GM12878 (cell line): ENCODE results near the gene PHAF1. TPM values are rescaled to one million over a fixed set of nuclear protein-coding genes. Genes with fewer than 3 reads are reported as not detected.

Experiments used
- ATAC-seq: fragments of 200-7000 bp; cut with Tn5 transposase; 3 replicates; pipeline ENCODE4 v1.9.1; 2020; ENCODE audit warnings: mild to moderate bottlenecking, moderate library complexity
- BruUV-seq: library from RNA; stranded (reverse); fragments of 400-500 nt; replicated peaks from 2 replicates; lab custom pipeline; 2021; lab: Mats Ljungman, UMichigan
- CTCF ChIA-PET: fragments of 300-600 bp; sonication (Branson Sonifier 250); formaldehyde crosslinking; extraction: SDS; loops from one replicate; lab custom pipeline; 2021; ENCODE audit warnings: inconsistent platforms; lab: Yijun Ruan, JAX
- POLR2A ChIA-PET: fragments of 350-600 bp; formaldehyde crosslinking; extraction: SDS; loops from one replicate; lab custom pipeline; 2021; ENCODE audit warnings: inconsistent platforms; lab: Charles Lee
- RAD21 ChIA-PET: fragments of 300-600 bp; sonication (Branson Sonifier 250); formaldehyde crosslinking; loops from one replicate; lab custom pipeline; 2023; ENCODE audit warnings: antibody characterized with exemption; ENCODE audit not compliant: unreplicated experiment; lab: Charles Lee
- SMC1A ChIA-PET: fragments of 300-600 bp; sonication (Branson Sonifier 250); formaldehyde crosslinking; loops from one replicate; lab custom pipeline; 2023; ENCODE audit not compliant: unreplicated experiment, uncharacterized antibody; lab: Charles Lee
- DNase-seq: peaks from one replicate; pipeline ENCODE4 v3.0.0-alpha.2; 2011; ENCODE audit warnings: low read depth, low spot score
- FAIRE-seq: peaks from 3 replicates; lab custom pipeline; 2011; peaks lifted over from hg19 to GRCh38; lab: Jason Lieb, UNC
- H2AFZ ChIP-seq: 2 replicates; pipeline ENCODE4 v1.6.0; 2011; ENCODE audit warnings: low read depth, low read length, control low read depth; ENCODE audit not compliant: control insufficient read depth
- H3K27ac ChIP-seq: 2 replicates; pipeline ENCODE4 v1.5.1; 2011; ENCODE audit warnings: control low read depth; ENCODE audit not compliant: control insufficient read depth, insufficient read depth
- H3K27me3 ChIP-seq, 2 experiments: replicated peaks in 1 of 2; 2 replicates each; pipeline versions ENCODE4 v1.6.0 to v1.6.1; 2011; ENCODE audit warnings: low read length in 1 of 2; ENCODE audit not compliant: control insufficient read depth in 2 of 2, insufficient read depth in 2 of 2
- H3K36me3 ChIP-seq, 2 experiments: 2 replicates each; pipeline ENCODE4 v1.5.1; 2011; ENCODE audit warnings: low read length in 1 of 2; ENCODE audit not compliant: control insufficient read depth in 2 of 2, insufficient read depth in 2 of 2
- H3K4me1 ChIP-seq: 2 replicates; pipeline ENCODE4 v1.6.1; 2011; ENCODE audit warnings: mild to moderate bottlenecking, low read length, moderate library complexity, mixed read lengths; ENCODE audit not compliant: control insufficient read depth, insufficient read depth
- H3K4me2 ChIP-seq: 2 replicates; pipeline ENCODE4 v1.6.0; 2011; ENCODE audit warnings: control low read depth; ENCODE audit not compliant: control insufficient read depth, insufficient read depth
- H3K4me3 ChIP-seq: fragments of 200-600 bp; sonication (generic); 2 replicates; pipeline ENCODE4 v1.5.1; 2016
- H3K79me2 ChIP-seq: 2 replicates; pipeline ENCODE4 v1.6.0; 2011; ENCODE audit warnings: low read length; ENCODE audit not compliant: control insufficient read depth, insufficient read depth
- H3K9ac ChIP-seq: 2 replicates; pipeline ENCODE4 v1.8.0; 2011; ENCODE audit warnings: low read length, control low read depth, mixed read lengths; ENCODE audit not compliant: control insufficient read depth, insufficient read depth
- H3K9me3 ChIP-seq: replicated peaks from 3 replicates; pipeline ENCODE4 v1.5.1; 2011; ENCODE audit warnings: mild to moderate bottlenecking, low read length; ENCODE audit not compliant: control insufficient read depth, insufficient read depth
- H4K20me1 ChIP-seq: 2 replicates; pipeline ENCODE4 v1.6.0; 2011; ENCODE audit not compliant: control insufficient read depth, insufficient read depth
- CBX5 ChIP-seq: sonication (generic); IDR thresholded peaks from 2 replicates; pipeline ENCODE4 v1.6.1; 2016; ENCODE audit warnings: low read depth, moderate library complexity, mild to moderate bottlenecking, inconsistent platforms
- ESRRA ChIP-seq: IDR thresholded peaks from 2 replicates; pipeline ENCODE4 v1.6.1; 2012; ENCODE audit warnings: mild to moderate bottlenecking, low read length, improper control_type of control experiment
- TARDBP ChIP-seq: IDR thresholded peaks from 2 replicates; pipeline ENCODE4 v1.6.1; 2016; ENCODE audit warnings: borderline replicate concordance
- WGBS: methylation state at CpG from one replicate; pipeline ENCODE4 v1.1.6; 2016; ENCODE audit warnings: low lambda C conversion rate; ENCODE audit not compliant: insufficient replicate concordance, insufficient coverage; ENCODE audit errors: missing lambda C conversion rate; 5-methylcytosine and 5-hydroxymethylcytosine counted together
- in situ Hi-C: fragments of 300-500 bp; cut with MboI; formaldehyde crosslinking; loops from 9 replicates; pipeline ENCODE4 v1.14.3; 2018; ENCODE audit warnings: mixed read lengths
- intact Hi-C: fragments of 100-400 bp; cut with micrococcal nuclease; formaldehyde crosslinking; loops from one replicate; pipeline ENCODE4 v1.14.2; 2022; ENCODE audit not compliant: unreplicated experiment
- polyA plus RNA-seq, 11 experiments: library from polyadenylated mRNA; depleted of rRNA in 4 of 11; unstranded in 6 of 11; stranded (reverse) in 5 of 11; fragments of >200 nt; fragmentation: Nextera tagmentation in 4 of 11; fragmentation: Illumina TruSeq in 1 of 11; extraction: Ambion mirVana in 4 of 11; extraction: Trizol in 1 of 11; gene quantifications; 1 replicate in 1 of 11; 2 replicates in 10 of 11; pipeline versions ENCODE4 v1.2.1 to v1.2.3, GENCODE V29; 2011 to 2016; ENCODE audit warnings: inconsistent platforms in 2 of 11, missing spikeins in 2 of 11, low read depth in 1 of 11
- total RNA-seq, 4 experiments: library from RNA; depleted of rRNA in 3 of 4; stranded (reverse); fragments of >200 nt in 3 of 4; fragmentation: Illumina TruSeq in 1 of 4; extraction: Trizol in 1 of 4; gene quantifications; 2 replicates each; pipeline versions ENCODE4 v1.2.1 to v1.2.3, GENCODE V29; 2013 to 2021
- TF ChIP-seq, protein P1 (sequence below): fragments of 450-650 bp; IDR thresholded peaks from 2 replicates; pipeline ENCODE4 v1.6.1; 2017; ENCODE audit warnings: low read depth, mild to moderate bottlenecking, moderate library complexity
- TF ChIP-seq, protein P2 (sequence below): fragments of 450-650 bp; conservative IDR thresholded peaks from 2 replicates; pipeline ENCODE4 v1.6.1; 2017; ENCODE audit warnings: mild to moderate bottlenecking, moderate library complexity

PHAF1 gene
- total and polyA plus RNA-seq, 10 of the 15 experiments (the other 5 are each of a cell fraction or from before 2014, with no cell fraction given) = 4.5 to 20.9 (median 14.9) TPM

DNA sequence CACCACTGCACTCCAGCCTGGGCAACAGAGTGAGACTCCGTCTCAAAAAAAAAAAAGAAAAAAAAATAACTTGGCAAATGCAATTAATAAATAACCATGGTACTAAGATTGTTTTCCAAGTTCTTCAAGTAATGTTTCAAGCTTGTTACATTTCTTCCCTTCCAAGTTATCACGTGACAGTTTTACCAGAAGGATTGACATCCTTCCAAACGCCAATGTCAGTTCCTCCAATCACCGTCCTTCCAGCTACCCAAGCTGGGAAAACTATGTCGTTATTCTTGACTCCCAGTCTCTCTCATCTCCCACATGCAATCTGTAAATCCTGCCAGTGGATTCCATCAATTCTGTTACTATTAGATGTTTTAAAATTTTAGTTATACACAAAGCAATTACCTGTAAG is 3.9 kb upstream of the PHAF1 start:
- H3K9ac ChIP-seq = no peak overlapping the region
- BruUV-seq = no TSS peak
- no peak for DNase-seq
- peaks cover 14% of the 10 kb centered on the region for H3K4me1 ChIP-seq
- SMC1A ChIA-PET = interaction anchor here (1.0 to 2.2 kb wide), 3 partner anchors 9 to 78 kb away, joined by 3 to 7 read pairs (median 6); no protein-coding TSS in a partner anchor
- 83% methylated on average over 4 of the region's 5 CpGs for WGBS
- CTCF ChIA-PET = interaction anchor here (0.7 to 8.6 kb wide), 4 partner anchors 50 to 171 kb away, joined by 3 to 205 read pairs (median 50); partner anchors contain the start of genes B3GNT9, FBXL8, NOL3 and TRADD
- H4K20me1 ChIP-seq = no peaks in the 10 kb centered on the region
- RAD21 ChIA-PET = interaction anchor here (0.6 to 1.8 kb wide), 2 partner anchors 51 to 88 kb away, joined by 4 to 6 read pairs; no protein-coding TSS in a partner anchor
- intact Hi-C loops (no loop called here), in situ Hi-C loops (no loop called here)
- TF ChIP-seq TARDBP = no peak
- TF ChIP-seq, protein P1, sequence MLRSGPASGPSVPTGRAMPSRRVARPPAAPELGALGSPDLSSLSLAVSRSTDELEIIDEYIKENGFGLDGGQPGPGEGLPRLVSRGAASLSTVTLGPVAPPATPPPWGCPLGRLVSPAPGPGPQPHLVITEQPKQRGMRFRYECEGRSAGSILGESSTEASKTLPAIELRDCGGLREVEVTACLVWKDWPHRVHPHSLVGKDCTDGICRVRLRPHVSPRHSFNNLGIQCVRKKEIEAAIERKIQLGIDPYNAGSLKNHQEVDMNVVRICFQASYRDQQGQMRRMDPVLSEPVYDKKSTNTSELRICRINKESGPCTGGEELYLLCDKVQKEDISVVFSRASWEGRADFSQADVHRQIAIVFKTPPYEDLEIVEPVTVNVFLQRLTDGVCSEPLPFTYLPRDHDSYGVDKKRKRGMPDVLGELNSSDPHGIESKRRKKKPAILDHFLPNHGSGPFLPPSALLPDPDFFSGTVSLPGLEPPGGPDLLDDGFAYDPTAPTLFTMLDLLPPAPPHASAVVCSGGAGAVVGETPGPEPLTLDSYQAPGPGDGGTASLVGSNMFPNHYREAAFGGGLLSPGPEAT = no peak
- TF ChIP-seq ESRRA = no peak
- TF ChIP-seq CBX5 = no peak
- TF ChIP-seq, protein P2, sequence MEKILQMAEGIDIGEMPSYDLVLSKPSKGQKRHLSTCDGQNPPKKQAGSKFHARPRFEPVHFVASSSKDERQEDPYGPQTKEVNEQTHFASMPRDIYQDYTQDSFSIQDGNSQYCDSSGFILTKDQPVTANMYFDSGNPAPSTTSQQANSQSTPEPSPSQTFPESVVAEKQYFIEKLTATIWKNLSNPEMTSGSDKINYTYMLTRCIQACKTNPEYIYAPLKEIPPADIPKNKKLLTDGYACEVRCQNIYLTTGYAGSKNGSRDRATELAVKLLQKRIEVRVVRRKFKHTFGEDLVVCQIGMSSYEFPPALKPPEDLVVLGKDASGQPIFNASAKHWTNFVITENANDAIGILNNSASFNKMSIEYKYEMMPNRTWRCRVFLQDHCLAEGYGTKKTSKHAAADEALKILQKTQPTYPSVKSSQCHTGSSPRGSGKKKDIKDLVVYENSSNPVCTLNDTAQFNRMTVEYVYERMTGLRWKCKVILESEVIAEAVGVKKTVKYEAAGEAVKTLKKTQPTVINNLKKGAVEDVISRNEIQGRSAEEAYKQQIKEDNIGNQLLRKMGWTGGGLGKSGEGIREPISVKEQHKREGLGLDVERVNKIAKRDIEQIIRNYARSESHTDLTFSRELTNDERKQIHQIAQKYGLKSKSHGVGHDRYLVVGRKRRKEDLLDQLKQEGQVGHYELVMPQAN = no peak
- no peak for FAIRE-seq
- H2AFZ ChIP-seq = no peak overlapping the region
- H3K79me2 ChIP-seq = peaks cover 10% of the 10 kb centered on the region
- H3K4me2 ChIP-seq = no peak overlapping the region
- H3K27me3 ChIP-seq = no peaks in the 10 kb centered on the region
- peaks cover 0 to 5% of the 10 kb centered on the region in 2 experiments; a peak in 1 of 4 replicates for H3K36me3 ChIP-seq
- H3K27ac ChIP-seq = no peak overlapping the region
- ATAC-seq = no peak
- no peaks in the 10 kb centered on the region for H3K9me3 ChIP-seq
- POLR2A ChIA-PET = interaction anchor here (0.6 kb wide), 1 partner anchor 52 kb away, joined by 5 read pairs; no protein-coding TSS in a partner anchor
- no peak overlapping the region for H3K4me3 ChIP-seq
